KG1 (cell line): ENCODE measurements around the gene PKDCC.
"Not testable (repeated sequence)": the region's sequence is repeated elsewhere in the genome, so short reads cannot be mapped to it uniquely, and the experiment has no call there.

ENCODE experiments used
- DNase-seq: peaks from one replicate; lab custom pipeline; 2025; lab: John Stamatoyannopoulos, UW

PKDCC gene

GRCh38 chr2:42030829-42031228 lies 17.0 kb upstream of the PKDCC start:
- no peak for DNase-seq

- DNase-seq: no peak
Measured at GRCh38 chr2:42031281-42032223, 16.3 kb upstream of the PKDCC start.

- no peak for DNase-seq
Measured at GRCh38 chr2:42032224-42032620, 15.6 kb upstream of the PKDCC start.

- DNase-seq: no peak
Measured at GRCh38 chr2:42032745-42033144, 15.1 kb upstream of the PKDCC start.

GRCh38 chr2:42034096-42034495 lies 13.7 kb upstream of the PKDCC start:
- DNase-seq: not testable (repeated sequence)

- DNase-seq: no peak
Measured at GRCh38 chr2:42035241-42035640, 12.6 kb upstream of the PKDCC start.

GRCh38 chr2:42036413-42036812 lies 11.4 kb upstream of the PKDCC start:
- no peak for DNase-seq

GRCh38 chr2:42036940-42037339 lies 10.9 kb upstream of the PKDCC start:
- no peak for DNase-seq

- no peak for DNase-seq
Measured at GRCh38 chr2:42040643-42041278, 7.1 kb upstream of the PKDCC start.

- no peak for DNase-seq
Measured at GRCh38 chr2:42041377-42042127, 6.3 kb upstream of the PKDCC start.

GRCh38 chr2:42042631-42043355 lies 5.0 kb upstream of the PKDCC start:
- no peak for DNase-seq

- DNase-seq: no peak
Measured at GRCh38 chr2:42043789-42044394, 3.9 kb upstream of the PKDCC start.

GRCh38 chr2:42044939-42045338 lies 2.9 kb upstream of the PKDCC start:
- no peak for DNase-seq

- no peak for DNase-seq
Measured at GRCh38 chr2:42045352-42045751, 2.5 kb upstream of the PKDCC start.

- no peak for DNase-seq
Measured at GRCh38 chr2:42045848-42046748, 1.7 kb upstream of the PKDCC start.

- no peak for DNase-seq
Measured at GRCh38 chr2:42046819-42047487, 868 bp upstream of the PKDCC start.

GRCh38 chr2:42048299-42049220 lies 739 bp downstream of the PKDCC start:
- no peak for DNase-seq

GRCh38 chr2:42049221-42050009 lies 1.6 kb downstream of the PKDCC start:
- DNase-seq: no peak
